GM21786 (cell line): ENCODE data around the gene RPL41.
A peak's percentile ranks its signal among the peaks of the same experiment; 100 is the strongest.

Experiments used
- ATAC-seq: cut with Tn5 transposase; IDR thresholded peaks from one replicate; pipeline ENCODE4 v1.9.1; 2021; ENCODE audit not compliant: unreplicated experiment

The RPL41 gene

GRCh38 chr12:56127485-56127887 is 11.1 kb downstream of the RPL41 start:
- no peak for ATAC-seq

- peak; percentile 90 for ATAC-seq
These were observed 11.6 kb downstream of the RPL41 start, which contains the start of gene ESYT1 for GRCh38 chr12:56127888-56128669. Gene ESYT1, plus strand, starts transcription at chr12:56128267. Its CDS starts 53 bp downstream, at chr12:56128320.

GRCh38 chr12:56128670-56129205 is 12.3 kb downstream of the RPL41 start:
- no peak for ATAC-seq

- ATAC-seq, result peak; percentile 17
These were observed 12.9 kb downstream of the RPL41 start for GRCh38 chr12:56129206-56129941.

- no peak for ATAC-seq
These were observed 13.6 kb downstream of the RPL41 start for GRCh38 chr12:56129942-56130495.

- ATAC-seq, result no peak
These were observed 14.4 kb downstream of the RPL41 start for GRCh38 chr12:56130876-56131275.

GRCh38 chr12:56134897-56135296 is 18.5 kb downstream of the RPL41 start:
- ATAC-seq, result no peak

- no peak for ATAC-seq
These were observed 21.6 kb downstream of the RPL41 start for GRCh38 chr12:56137853-56138571.

GRCh38 chr12:56141946-56142784 is 25.7 kb downstream of the RPL41 start:
- no peak for ATAC-seq

GRCh38 chr12:56143217-56143616 is 26.8 kb downstream of the RPL41 start:
- no peak for ATAC-seq

GRCh38 chr12:56143870-56144269 is 27.4 kb downstream of the RPL41 start:
- no peak for ATAC-seq

GRCh38 chr12:56145217-56145616 is 28.8 kb downstream of the RPL41 start:
- ATAC-seq, result no peak

- ATAC-seq, result no peak
These were observed 30.3 kb downstream of the RPL41 start for GRCh38 chr12:56146492-56147460.

- ATAC-seq, result no peak
These were observed 34.1 kb downstream of the RPL41 start for GRCh38 chr12:56150563-56150962.

- no peak for ATAC-seq
These were observed 35.3 kb downstream of the RPL41 start for GRCh38 chr12:56151672-56152131.

GRCh38 chr12:56152132-56152755 is 35.8 kb downstream of the RPL41 start, which contains the start of gene MYL6B:
Gene MYL6B, plus strand, starts transcription at chr12:56152587. Its CDS starts 1,332 bp downstream, at chr12:56153919.
- peak; percentile 89 for ATAC-seq

GRCh38 chr12:56152756-56153677 is 36.6 kb downstream of the RPL41 start:
- no peak for ATAC-seq
